T-helper 22 cell (primary cell): ENCODE data around the gene IDS.
"Not testable (repeated sequence)": the region's sequence is repeated elsewhere in the genome, so short reads cannot be mapped to it uniquely, and the experiment has no call there.

Experiments used
- DNase-seq: peaks from one replicate; pipeline ENCODE4 v3.0.0-alpha.2; 2020; ENCODE audit warnings: low read depth

IDS gene

GRCh38 chrX:149504915-149505651 lies at the start of gene IDS:
Gene IDS (minus strand): TSS chrX:149505306. CDS start chrX:149505137, 169 bp downstream.
- DNase-seq, result peak; percentile 79

- not testable (repeated sequence) for DNase-seq
Observed at GRCh38 chrX:149551939-149552248, 46.8 kb upstream of the IDS start.

GRCh38 chrX:149551245-149551938 lies 46.3 kb upstream of the IDS start:
- not testable (repeated sequence) for DNase-seq

- not testable (repeated sequence) for DNase-seq
Observed at GRCh38 chrX:149550454-149550853, 45.3 kb upstream of the IDS start.

GRCh38 chrX:149549701-149550100 lies 44.6 kb upstream of the IDS start, which contains the start of gene HSFX3:
Gene HSFX3 (minus strand): TSS chrX:149549924. CDS start chrX:149549852, 72 bp downstream.
- not testable (repeated sequence) for DNase-seq

- DNase-seq, result not testable (repeated sequence)
Observed at GRCh38 chrX:149547782-149548181, 42.7 kb upstream of the IDS start.

GRCh38 chrX:149546962-149547361 lies 41.9 kb upstream of the IDS start:
- DNase-seq, result not testable (repeated sequence)

GRCh38 chrX:149545545-149546543 lies 40.7 kb upstream of the IDS start:
- DNase-seq, result not testable (repeated sequence)

GRCh38 chrX:149541521-149542047 lies 36.5 kb upstream of the IDS start:
- DNase-seq, result no peak

GRCh38 chrX:149540621-149541520 lies 35.8 kb upstream of the IDS start, which contains the start of gene EOLA1:
Gene EOLA1 (plus strand): TSS chrX:149541012. CDS start chrX:149545631, 4,619 bp downstream.
- peak; percentile 87 for DNase-seq

- DNase-seq, result peak; percentile 88
Observed at GRCh38 chrX:149540131-149540620, 35.1 kb upstream of the IDS start.

GRCh38 chrX:149539283-149540130 lies 34.4 kb upstream of the IDS start:
- peak; percentile 84 for DNase-seq

GRCh38 chrX:149537474-149537873 lies 32.4 kb upstream of the IDS start:
- DNase-seq, result not testable (repeated sequence)

GRCh38 chrX:149534926-149535602 lies 30.0 kb upstream of the IDS start:
- DNase-seq, result not testable (repeated sequence)

GRCh38 chrX:149533999-149534398 lies 28.9 kb upstream of the IDS start:
- DNase-seq, result not testable (repeated sequence)

- not testable (repeated sequence) for DNase-seq
Observed at GRCh38 chrX:149532868-149533267, 27.8 kb upstream of the IDS start.

GRCh38 chrX:149531599-149531998 lies 26.5 kb upstream of the IDS start:
- DNase-seq, result no peak

GRCh38 chrX:149528381-149528780 lies 23.3 kb upstream of the IDS start:
- no peak for DNase-seq

- DNase-seq, result no peak
Observed at GRCh38 chrX:149527705-149528104, 22.6 kb upstream of the IDS start.
